ENCODE measurements around the gene TCTN1.

DNA sequence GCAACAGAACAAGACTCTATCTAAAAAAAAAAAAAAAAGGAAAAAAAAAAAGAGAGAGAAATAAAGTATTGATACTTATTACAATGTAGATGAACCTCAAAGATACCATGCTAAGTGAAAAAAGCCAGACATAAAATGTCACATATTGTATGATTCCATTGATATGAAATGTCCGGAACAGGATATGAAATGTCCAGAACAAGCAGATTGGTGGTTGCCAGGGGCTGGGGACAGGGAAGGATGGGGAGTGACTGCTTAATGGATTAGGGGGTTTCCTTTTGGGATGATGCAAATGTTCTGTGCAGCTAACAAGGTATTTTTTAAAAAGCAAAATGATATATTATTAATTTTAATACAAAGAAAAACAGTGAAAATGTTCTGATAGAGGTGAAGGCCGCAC, 70.0 kb downstream of the TCTN1 start:
- TF ChIP-seq, protein P1, sequence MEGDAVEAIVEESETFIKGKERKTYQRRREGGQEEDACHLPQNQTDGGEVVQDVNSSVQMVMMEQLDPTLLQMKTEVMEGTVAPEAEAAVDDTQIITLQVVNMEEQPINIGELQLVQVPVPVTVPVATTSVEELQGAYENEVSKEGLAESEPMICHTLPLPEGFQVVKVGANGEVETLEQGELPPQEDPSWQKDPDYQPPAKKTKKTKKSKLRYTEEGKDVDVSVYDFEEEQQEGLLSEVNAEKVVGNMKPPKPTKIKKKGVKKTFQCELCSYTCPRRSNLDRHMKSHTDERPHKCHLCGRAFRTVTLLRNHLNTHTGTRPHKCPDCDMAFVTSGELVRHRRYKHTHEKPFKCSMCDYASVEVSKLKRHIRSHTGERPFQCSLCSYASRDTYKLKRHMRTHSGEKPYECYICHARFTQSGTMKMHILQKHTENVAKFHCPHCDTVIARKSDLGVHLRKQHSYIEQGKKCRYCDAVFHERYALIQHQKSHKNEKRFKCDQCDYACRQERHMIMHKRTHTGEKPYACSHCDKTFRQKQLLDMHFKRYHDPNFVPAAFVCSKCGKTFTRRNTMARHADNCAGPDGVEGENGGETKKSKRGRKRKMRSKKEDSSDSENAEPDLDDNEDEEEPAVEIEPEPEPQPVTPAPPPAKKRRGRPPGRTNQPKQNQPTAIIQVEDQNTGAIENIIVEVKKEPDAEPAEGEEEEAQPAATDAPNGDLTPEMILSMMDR (IDR thresholded peaks at IDR 0.05; ENCODE audit: borderline replicate concordance, extremely low read depth, low read length, poor library complexity, severe bottlenecking): no peak
- no peak for TF ChIP-seq EZH2 (IDR thresholded peaks at IDR 0.05; ENCODE audit: borderline replicate concordance, low read depth, low read length, severe bottlenecking)
